H1 (cell line): ENCODE results near the gene SLC7A10. TPM values are rescaled to one million over a fixed set of nuclear protein-coding genes. Genes with fewer than 3 reads are reported as not detected.

Experiments used
- CTCF ChIA-PET: fragments of 300-600 bp; sonication (Branson Sonifier 250); formaldehyde crosslinking; loops from one replicate; lab custom pipeline; 2021; ENCODE audit not compliant: partially characterized antibody; lab: Charles Lee
- POLR2A ChIA-PET: fragments of 300-600 bp; sonication (Branson Sonifier 250); formaldehyde crosslinking; loops from one replicate; lab custom pipeline; 2021; ENCODE audit warnings: inconsistent platforms; ENCODE audit not compliant: partially characterized antibody; lab: Charles Lee
- DNase-seq, 2 experiments: peaks; one replicate each; pipeline versions ENCODE4 v3.0.0 to v3.0.0-alpha.2; 2010 to 2022; ENCODE audit warnings: low spot score in 2 of 2, low read depth in 1 of 2, mixed read lengths in 1 of 2
- FAIRE-seq: peaks from 2 replicates; lab custom pipeline; 2011; peaks lifted over from hg19 to GRCh38; lab: Jason Lieb, UNC
- H2AFZ ChIP-seq: 2 replicates; pipeline ENCODE4 v1.8.1; 2012; ENCODE audit warnings: low read length, inconsistent platforms
- H2AK5ac ChIP-seq: 2 replicates; pipeline ENCODE4 v1.6.1; 2013; ENCODE audit warnings: low read depth, low read length
- H2BK120ac ChIP-seq: replicated peaks from 2 replicates; pipeline ENCODE3; 2013; ENCODE audit warnings: low read depth, low read length, inconsistent platforms
- H2BK12ac ChIP-seq: 2 replicates; pipeline ENCODE4 v1.6.1; 2013; ENCODE audit warnings: low read depth, low read length
- H2BK15ac ChIP-seq: 2 replicates; pipeline ENCODE4 v1.6.1; 2013; ENCODE audit warnings: low read length
- H2BK20ac ChIP-seq: 2 replicates; pipeline ENCODE4 v1.6.1; 2013; ENCODE audit warnings: low read length
- H2BK5ac ChIP-seq: 2 replicates; pipeline ENCODE4 v1.6.1; 2013; ENCODE audit warnings: low read depth, low read length
- H3K14ac ChIP-seq: 2 replicates; pipeline ENCODE4 v1.6.1; 2013; ENCODE audit warnings: inconsistent platforms; ENCODE audit not compliant: insufficient read length
- H3K18ac ChIP-seq: 2 replicates; pipeline ENCODE4 v1.6.1; 2013; ENCODE audit warnings: low read length; ENCODE audit errors: extremely low read depth
- H3K23ac ChIP-seq: 2 replicates; pipeline ENCODE4 v1.6.1; 2013; ENCODE audit warnings: inconsistent platforms; ENCODE audit not compliant: insufficient read length
- H3K23me2 ChIP-seq: 2 replicates; pipeline ENCODE4 v1.6.1; 2013; ENCODE audit warnings: low read depth, low read length
- H3K27ac ChIP-seq: 2 replicates; pipeline ENCODE4 v1.6.1; 2011; ENCODE audit warnings: low read depth, low read length, inconsistent platforms
- H3K27me3 ChIP-seq, 4 experiments: replicated peaks in 1 of 4; 1 replicate in 1 of 4; 2 replicates in 3 of 4; pipeline versions ENCODE4 v1.6.1 to v1.8.1; 2011 to 2013; ENCODE audit warnings: low read length in 3 of 4, mild to moderate bottlenecking in 3 of 4, inconsistent platforms in 2 of 4, mixed read lengths in 2 of 4, moderate library complexity in 1 of 4; ENCODE audit not compliant: control insufficient read depth in 3 of 4, insufficient read depth in 3 of 4; ENCODE audit errors: extremely low read depth in 1 of 4
- H3K36me3 ChIP-seq, 4 experiments: 2 replicates each; pipeline versions ENCODE4 v1.6.1 to v1.8.1; 2011 to 2013; ENCODE audit warnings: mild to moderate bottlenecking in 4 of 4, low read length in 3 of 4, moderate library complexity in 2 of 4, control low read depth in 1 of 4, inconsistent platforms in 1 of 4; ENCODE audit not compliant: insufficient read depth in 4 of 4, control insufficient read depth in 2 of 4
- H3K4ac ChIP-seq: replicated peaks from 2 replicates; pipeline ENCODE3; 2013; ENCODE audit warnings: low read length, low read depth, mixed read lengths, inconsistent platforms; ENCODE audit not compliant: insufficient read length
- H3K4me1 ChIP-seq, 4 experiments: replicated peaks in 1 of 4; 1 replicate in 1 of 4; 2 replicates in 3 of 4; pipeline versions ENCODE4 v1.6.1 to v1.8.1; 2011 to 2013; ENCODE audit warnings: low read length in 3 of 4, inconsistent platforms in 2 of 4, mixed read lengths in 1 of 4; ENCODE audit not compliant: insufficient read depth in 4 of 4, control insufficient read depth in 3 of 4
- H3K4me2 ChIP-seq, 2 experiments: 2 replicates each; pipeline versions ENCODE4 v1.6.1 to v1.8.1; 2011 to 2013; ENCODE audit warnings: low read depth in 2 of 2, low read length in 2 of 2, control low read depth in 1 of 2, inconsistent platforms in 1 of 2, mild to moderate bottlenecking in 1 of 2; ENCODE audit not compliant: insufficient read depth in 1 of 2
- H3K4me3 ChIP-seq, 4 experiments: fragments of 200-600, 300-600 bp in 1 of 4; sonication (generic), shearing (Covaris generic), sonication (Bioruptor Twin) in 1 of 4; 2 replicates each; pipeline versions ENCODE4 v1.5.1 to v1.8.1; 2011 to 2016; ENCODE audit warnings: low read length in 4 of 4, low read depth in 3 of 4, control low read depth in 2 of 4, inconsistent platforms in 2 of 4, mild to moderate bottlenecking in 2 of 4, mixed read lengths in 1 of 4, moderate library complexity in 1 of 4; ENCODE audit not compliant: insufficient read depth in 2 of 4; ENCODE audit errors: extremely low read depth in 1 of 4
- H3K56ac ChIP-seq: replicated peaks from 2 replicates; pipeline ENCODE3; 2013; ENCODE audit warnings: low read depth, mild to moderate bottlenecking, mixed read lengths, low read length, inconsistent platforms; ENCODE audit not compliant: insufficient read length
- H3K79me1 ChIP-seq: 2 replicates; pipeline ENCODE4 v1.6.1; 2013; ENCODE audit warnings: low read depth, low read length, control low read depth
- H3K79me2 ChIP-seq, 2 experiments: 2 replicates each; pipeline versions ENCODE4 v1.6.1 to v1.8.1; 2012 to 2013; ENCODE audit warnings: low read length in 2 of 2, mild to moderate bottlenecking in 2 of 2, inconsistent platforms in 1 of 2; ENCODE audit not compliant: insufficient read depth in 2 of 2, control insufficient read depth in 1 of 2
- H3K9ac ChIP-seq, 4 experiments: replicated peaks in 1 of 4; 1 replicate in 1 of 4; 2 replicates in 3 of 4; pipeline versions ENCODE4 v1.6.1 to v1.8.1; 2011 to 2013; ENCODE audit warnings: low read depth in 3 of 4, low read length in 3 of 4, control low read depth in 2 of 4, mild to moderate bottlenecking in 2 of 4, moderate library complexity in 2 of 4, inconsistent platforms in 1 of 4; ENCODE audit errors: extremely low read depth in 1 of 4
- H3K9me3 ChIP-seq, 2 experiments: 2 replicates each; pipeline versions ENCODE4 v1.6.1 to v1.8.1; 2012 to 2013; ENCODE audit warnings: mild to moderate bottlenecking in 2 of 2, moderate library complexity in 2 of 2, control low read depth in 1 of 2, inconsistent platforms in 1 of 2, low read depth in 1 of 2, low read length in 1 of 2, mixed read lengths in 1 of 2; ENCODE audit not compliant: insufficient read depth in 2 of 2
- H4K20me1 ChIP-seq, 2 experiments: replicated peaks in 1 of 2; 2 replicates each; pipeline versions ENCODE3 to v1.8.1; 2011 to 2013; ENCODE audit warnings: inconsistent platforms in 2 of 2, low read length in 2 of 2, mild to moderate bottlenecking in 1 of 2; ENCODE audit not compliant: insufficient read depth in 2 of 2, control insufficient read depth in 1 of 2
- H4K5ac ChIP-seq: 2 replicates; pipeline ENCODE4 v1.6.1; 2013; ENCODE audit warnings: low read length, low read depth, mixed read lengths, inconsistent platforms; ENCODE audit not compliant: insufficient read length
- H4K8ac ChIP-seq: 2 replicates; pipeline ENCODE4 v1.8.0; 2013; ENCODE audit warnings: mild to moderate bottlenecking, moderate library complexity, low read length, inconsistent platforms; ENCODE audit not compliant: insufficient read depth; ENCODE audit errors: extremely low read depth
- H4K91ac ChIP-seq: replicated peaks from 2 replicates; pipeline ENCODE3; 2013; ENCODE audit warnings: low read length, mixed read lengths, inconsistent platforms; ENCODE audit not compliant: insufficient read length
- CEBPB ChIP-seq: IDR thresholded peaks from 2 replicates; pipeline ENCODE4 v1.6.1; 2012; ENCODE audit warnings: low read depth, low read length
- CTBP2 ChIP-seq: IDR thresholded peaks from 2 replicates; pipeline ENCODE4 v1.7.0; 2011; ENCODE audit warnings: borderline replicate concordance, mild to moderate bottlenecking, moderate library complexity, mixed read lengths, low read length; ENCODE audit not compliant: insufficient read depth, insufficient read length
- CTCF ChIP-seq, 3 experiments: IDR thresholded peaks; 1 replicate in 2 of 3; 2 replicates in 1 of 3; pipeline versions ENCODE4 v1.5.1 to v1.6.1; 2011; ENCODE audit warnings: low read length in 3 of 3, mild to moderate bottlenecking in 3 of 3, inconsistent platforms in 2 of 3, low read depth in 1 of 3, moderate library complexity in 1 of 3; ENCODE audit not compliant: insufficient read depth in 1 of 3; ENCODE audit errors: control extremely low read depth in 1 of 3
- MAFK ChIP-seq: IDR thresholded peaks from 2 replicates; pipeline ENCODE4 v1.6.1; 2012; ENCODE audit warnings: low read depth, mild to moderate bottlenecking, improper control_type of control experiment, low read length
- PHF8 ChIP-seq: fragments of 200-600 bp; sonication (generic); conservative IDR thresholded peaks from 2 replicates; pipeline ENCODE4 v1.7.1; 2012; ENCODE audit warnings: low read depth, mild to moderate bottlenecking, inconsistent platforms, low read length, moderate library complexity
- RAD21 ChIP-seq, 2 experiments: IDR thresholded peaks in 1 of 2; conservative IDR thresholded peaks in 1 of 2; 2 replicates each; pipeline ENCODE4 v1.6.1; 2011; ENCODE audit warnings: low read depth in 2 of 2, low read length in 2 of 2, improper control_type of control experiment in 1 of 2, inconsistent platforms in 1 of 2, mild to moderate bottlenecking in 1 of 2, moderate library complexity in 1 of 2
- SP4 ChIP-seq: IDR thresholded peaks from 2 replicates; pipeline ENCODE4 v1.6.1; 2012; ENCODE audit warnings: low read length, inconsistent platforms
- YY1 ChIP-seq: IDR thresholded peaks from 2 replicates; pipeline ENCODE4 v1.6.1; 2011; ENCODE audit warnings: low read depth, mild to moderate bottlenecking, low read length
- WGBS, 2 experiments: shearing (Covaris generic) in 1 of 2; methylation state at CpG; one replicate each; pipeline versions ENCODE4 v1.1.6 to v1.1.7; 2013 to 2015; ENCODE audit warnings: low lambda C conversion rate in 2 of 2, mixed read lengths in 2 of 2, inconsistent platforms in 1 of 2, low coverage in 1 of 2, missing lambda C conversion rate in 1 of 2; ENCODE audit not compliant: insufficient replicate concordance in 2 of 2, insufficient coverage in 1 of 2, insufficient read length in 1 of 2; ENCODE audit errors: extremely low coverage in 1 of 2, missing lambda C conversion rate in 1 of 2; 5-methylcytosine and 5-hydroxymethylcytosine counted together
- polyA plus RNA-seq, 7 experiments: library from polyadenylated mRNA; depleted of rRNA in 3 of 7; stranded (reverse) in 5 of 7; unstranded in 2 of 7; fragments of >200 nt in 5 of 7; fragments of 200-250 nt in 2 of 7; gene quantifications; 1 replicate in 5 of 7; 2 replicates in 1 of 7; 4 replicates in 1 of 7; pipeline versions ENCODE4 v1.2.1 to v1.2.3, GENCODE V29; 2011 to 2013; ENCODE audit warnings: missing spikeins in 2 of 7, mixed read lengths in 2 of 7
- total RNA-seq: library from RNA; stranded (reverse); fragmentation: NEBNext Ultra II Directional; extraction: Animal tissue kit (Norgen Biotek cat#: 25700); gene quantifications from 2 replicates; pipeline ENCODE4 v1.2.1, GENCODE V29; 2021

The SLC7A10 gene
- total and polyA plus RNA-seq, 2 of the 8 experiments (the other 6 are each of a cell fraction or from before 2014, with no cell fraction given): 3.7 to 7.1 TPM

GRCh38 chr19:33192010-33192409 lies 33.6 kb downstream of the SLC7A10 start:
- 82% methylated on average over 7 of the region's 7 CpGs; no CpG with 5 or more reads in 1 of the 2 experiments for whole genome bisulfite sequencing, 2 experiments
- CTCF ChIA-PET: interaction anchor here (0.6 to 2.8 kb wide), 28 partner anchors 9 to 388 kb away, joined by 3 to 15 read pairs (median 3); no protein-coding TSS in a partner anchor

More at GRCh38 chr19:33192010-33192409, 33.6 kb downstream of the SLC7A10 start:
- Histone ChIP-seq H3K14ac (no peak overlapping the region), H3K56ac (no peak overlapping the region), H4K91ac (no peak overlapping the region), H2BK5ac (no peak overlapping the region), H3K4ac (no peak overlapping the region), H4K8ac (no peak overlapping the region), H4K20me1 (peaks cover 0 to 2% of the 10 kb centered on the region in 2 experiments), H3K79me2 (no peaks in the 10 kb centered on the region), H3K36me3 (no peaks in the 10 kb centered on the region), H3K79me1 (peaks cover 3% of the 10 kb centered on the region; the same call in 1 of the 2 replicates), H3K9ac (no peak overlapping the region), H2BK120ac (no peak overlapping the region), H3K27me3 (peaks cover 0 to 23% (median 10%) of the 10 kb centered on the region in 4 experiments; a peak in 5 of 7 replicates), H3K18ac (no peak overlapping the region), H3K23me2 (peaks cover 3% of the 10 kb centered on the region; the same call in 1 of the 2 replicates), H3K4me1 (peaks cover 0 to 5% (median 2%) of the 10 kb centered on the region in 4 experiments; a peak in 6 of 7 replicates), H2AFZ (no peak overlapping the region), H2BK15ac (no peak overlapping the region), H3K9me3 (no peaks in the 10 kb centered on the region), H3K27ac (no peak overlapping the region), H2BK12ac (no peak overlapping the region), H4K5ac (no peak overlapping the region), H3K23ac (no peak overlapping the region), H3K4me2 (no peak overlapping the region), H2AK5ac (no peak overlapping the region), H2BK20ac (no peak overlapping the region), H3K4me3 (no peak overlapping the region)
- POLR2A ChIA-PET: interaction anchor here (1.0 kb wide), 1 partner anchor 11 kb away, joined by 3 read pairs; no protein-coding TSS in a partner anchor
- DNase-seq (peak in 1 of 2 experiments; percentile 74), FAIRE-seq (no peak)
- TF ChIP-seq RAD21 (IDR thresholded peaks at IDR 0.05 in 1 of 2, conservative IDR thresholded peaks at IDR 0.05 in 1 of 2; ENCODE audit: low read depth in 2 of 2, low read length in 2 of 2) (peak; percentile 60 to 66), MAFK (no peak), YY1 (peak; percentile 46; the same call in 1 of the 2 replicates), CEBPB (no peak), PHF8 (no peak), CTCF (IDR thresholded peaks at IDR 0.05; ENCODE audit: control extremely low read depth in 1 of 3, insufficient read depth in 1 of 3, low read depth in 1 of 3, low read length in 3 of 3) (peak; percentile 64 to 77 (median 68)), CTBP2 (peak; percentile 50), SP4 (no peak)
